ENCODE measurements around the gene POU2AF1. TPM values are rescaled to one million over a fixed set of nuclear protein-coding genes. Genes with fewer than 3 reads are reported as not detected.

POU2AF1 gene
- total and polyA plus RNA-seq, 2 of the 13 experiments (the other 11 are each of a cell fraction or from before 2014, with no cell fraction given), result 1.9 to 3.6 TPM

DNA sequence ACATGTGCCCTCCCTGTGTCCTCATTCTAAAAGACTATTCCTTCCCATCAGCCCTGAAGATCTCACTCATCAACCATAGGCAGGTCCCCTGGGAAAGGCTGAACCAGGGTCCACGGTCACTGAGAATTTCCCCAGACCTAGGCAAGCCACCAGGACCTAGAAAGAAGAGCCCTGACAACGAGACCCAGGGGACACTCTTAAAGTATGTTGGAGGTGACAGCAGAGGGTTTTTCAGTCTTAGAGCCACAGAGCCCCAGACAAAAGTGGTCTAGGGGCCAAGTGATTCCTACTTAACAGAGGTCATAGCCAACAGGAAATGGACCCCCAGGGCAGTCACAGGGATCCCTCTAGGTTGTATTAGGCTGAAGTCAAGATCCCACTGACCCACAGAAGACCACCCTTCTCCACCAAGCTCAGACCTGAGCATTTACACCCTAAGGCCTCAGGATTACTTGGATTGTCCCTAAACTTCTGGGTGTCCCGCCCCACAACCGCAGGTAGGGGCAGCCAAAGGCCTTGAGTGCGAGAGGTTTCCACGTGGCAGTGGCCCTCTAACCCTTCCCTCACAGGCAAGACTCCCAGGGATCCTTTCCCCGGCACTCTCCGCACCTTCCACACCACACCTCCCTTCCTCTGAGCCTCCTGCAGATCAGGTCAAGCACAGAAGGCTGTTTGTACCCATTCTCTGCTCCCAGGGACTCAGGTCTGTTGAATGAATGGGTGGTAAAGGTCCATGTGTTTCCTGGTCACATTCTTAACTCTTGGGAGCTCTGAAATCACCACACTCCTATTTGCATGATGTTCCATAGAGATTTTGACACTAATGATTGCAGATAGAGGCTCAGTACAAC is 12.3 kb downstream of the POU2AF1 start (continued):
- TF ChIP-seq CBX2 (IDR thresholded peaks at IDR 0.05; ENCODE audit: low read depth, low read length), result no peak
- TF ChIP-seq CBX2 (CRISPR knock-in tag; IDR thresholded peaks at IDR 0.05; ENCODE audit: low read depth), result no peak
- 0 out of 2 replicates have a peak, but pooled peaks have one; percentile 16 for TF ChIP-seq KDM6A (CRISPR knock-in tag; IDR thresholded peaks at IDR 0.05; ENCODE audit: low read depth)
- no peak for TF ChIP-seq MIXL1 (CRISPR knock-in tag; IDR thresholded peaks at IDR 0.05)
- TF ChIP-seq, protein P1, sequence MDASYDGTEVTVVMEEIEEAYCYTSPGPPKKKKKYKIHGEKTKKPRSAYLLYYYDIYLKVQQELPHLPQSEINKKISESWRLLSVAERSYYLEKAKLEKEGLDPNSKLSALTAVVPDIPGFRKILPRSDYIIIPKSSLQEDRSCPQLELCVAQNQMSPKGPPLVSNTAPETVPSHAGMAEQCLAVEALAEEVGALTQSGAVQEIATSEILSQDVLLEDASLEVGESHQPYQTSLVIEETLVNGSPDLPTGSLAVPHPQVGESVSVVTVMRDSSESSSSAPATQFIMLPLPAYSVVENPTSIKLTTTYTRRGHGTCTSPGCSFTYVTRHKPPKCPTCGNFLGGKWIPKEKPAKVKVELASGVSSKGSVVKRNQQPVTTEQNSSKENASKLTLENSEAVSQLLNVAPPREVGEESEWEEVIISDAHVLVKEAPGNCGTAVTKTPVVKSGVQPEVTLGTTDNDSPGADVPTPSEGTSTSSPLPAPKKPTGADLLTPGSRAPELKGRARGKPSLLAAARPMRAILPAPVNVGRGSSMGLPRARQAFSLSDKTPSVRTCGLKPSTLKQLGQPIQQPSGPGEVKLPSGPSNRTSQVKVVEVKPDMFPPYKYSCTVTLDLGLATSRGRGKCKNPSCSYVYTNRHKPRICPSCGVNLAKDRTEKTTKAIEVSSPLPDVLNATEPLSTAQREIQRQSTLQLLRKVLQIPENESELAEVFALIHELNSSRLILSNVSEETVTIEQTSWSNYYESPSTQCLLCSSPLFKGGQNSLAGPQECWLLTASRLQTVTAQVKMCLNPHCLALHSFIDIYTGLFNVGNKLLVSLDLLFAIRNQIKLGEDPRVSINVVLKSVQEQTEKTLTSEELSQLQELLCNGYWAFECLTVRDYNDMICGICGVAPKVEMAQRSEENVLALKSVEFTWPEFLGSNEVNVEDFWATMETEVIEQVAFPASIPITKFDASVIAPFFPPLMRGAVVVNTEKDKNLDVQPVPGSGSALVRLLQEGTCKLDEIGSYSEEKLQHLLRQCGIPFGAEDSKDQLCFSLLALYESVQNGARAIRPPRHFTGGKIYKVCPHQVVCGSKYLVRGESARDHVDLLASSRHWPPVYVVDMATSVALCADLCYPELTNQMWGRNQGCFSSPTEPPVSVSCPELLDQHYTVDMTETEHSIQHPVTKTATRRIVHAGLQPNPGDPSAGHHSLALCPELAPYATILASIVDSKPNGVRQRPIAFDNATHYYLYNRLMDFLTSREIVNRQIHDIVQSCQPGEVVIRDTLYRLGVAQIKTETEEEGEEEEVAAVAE (CRISPR knock-in tag; IDR thresholded peaks at IDR 0.05; ENCODE audit: borderline replicate concordance), result no peak
- no peak for TF ChIP-seq ZNF552 (CRISPR knock-in tag; IDR thresholded peaks at IDR 0.05; ENCODE audit: borderline replicate concordance)
- TF ChIP-seq, protein P2, sequence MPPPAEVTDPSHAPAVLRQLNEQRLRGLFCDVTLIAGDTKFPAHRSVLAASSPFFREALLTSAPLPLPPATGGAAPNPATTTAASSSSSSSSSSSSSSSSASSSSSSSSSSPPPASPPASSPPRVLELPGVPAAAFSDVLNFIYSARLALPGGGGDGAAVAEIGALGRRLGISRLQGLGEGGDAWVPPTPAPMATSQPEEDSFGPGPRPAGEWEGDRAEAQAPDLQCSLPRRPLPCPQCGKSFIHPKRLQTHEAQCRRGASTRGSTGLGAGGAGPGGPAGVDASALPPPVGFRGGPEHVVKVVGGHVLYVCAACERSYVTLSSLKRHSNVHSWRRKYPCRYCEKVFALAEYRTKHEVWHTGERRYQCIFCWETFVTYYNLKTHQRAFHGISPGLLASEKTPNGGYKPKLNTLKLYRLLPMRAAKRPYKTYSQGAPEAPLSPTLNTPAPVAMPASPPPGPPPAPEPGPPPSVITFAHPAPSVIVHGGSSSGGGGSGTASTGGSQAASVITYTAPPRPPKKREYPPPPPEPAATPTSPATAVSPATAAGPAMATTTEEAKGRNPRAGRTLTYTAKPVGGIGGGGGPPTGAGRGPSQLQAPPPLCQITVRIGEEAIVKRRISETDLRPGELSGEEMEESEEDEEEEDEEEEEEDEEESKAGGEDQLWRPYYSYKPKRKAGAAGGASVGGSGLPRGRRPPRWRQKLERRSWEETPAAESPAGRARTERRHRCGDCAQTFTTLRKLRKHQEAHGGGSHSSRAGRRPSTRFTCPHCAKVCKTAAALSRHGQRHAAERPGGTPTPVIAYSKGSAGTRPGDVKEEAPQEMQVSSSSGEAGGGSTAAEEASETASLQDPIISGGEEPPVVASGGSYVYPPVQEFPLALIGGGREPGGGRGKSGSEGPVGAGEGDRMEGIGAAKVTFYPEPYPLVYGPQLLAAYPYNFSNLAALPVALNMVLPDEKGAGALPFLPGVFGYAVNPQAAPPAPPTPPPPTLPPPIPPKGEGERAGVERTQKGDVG (CRISPR knock-in tag; IDR thresholded peaks at IDR 0.05; ENCODE audit: borderline replicate concordance), result peak; percentile 63; the same call in 1 of the 2 replicates
- TF ChIP-seq ZNF629 (CRISPR knock-in tag; conservative IDR thresholded peaks at IDR 0.05), result 0 out of 2 replicates have a peak, but pooled peaks have one; percentile 6
- TF ChIP-seq KDM3A (CRISPR knock-in tag; IDR thresholded peaks at IDR 0.05; ENCODE audit: low read depth), result no peak
- TF ChIP-seq, protein P3, sequence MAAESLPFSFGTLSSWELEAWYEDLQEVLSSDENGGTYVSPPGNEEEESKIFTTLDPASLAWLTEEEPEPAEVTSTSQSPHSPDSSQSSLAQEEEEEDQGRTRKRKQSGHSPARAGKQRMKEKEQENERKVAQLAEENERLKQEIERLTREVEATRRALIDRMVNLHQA (CRISPR knock-in tag; IDR thresholded peaks at IDR 0.05), result no peak
- 0 out of 2 replicates have a peak, but pooled peaks have one; percentile 14 for TF ChIP-seq ZC3H4 (CRISPR knock-in tag; IDR thresholded peaks at IDR 0.05; ENCODE audit: borderline replicate concordance)
- TF ChIP-seq ZNF605 (CRISPR knock-in tag; IDR thresholded peaks at IDR 0.05), result no peak
- TF ChIP-seq KLF13 (CRISPR knock-in tag; IDR thresholded peaks at IDR 0.05), result no peak
- TF ChIP-seq, protein P4, sequence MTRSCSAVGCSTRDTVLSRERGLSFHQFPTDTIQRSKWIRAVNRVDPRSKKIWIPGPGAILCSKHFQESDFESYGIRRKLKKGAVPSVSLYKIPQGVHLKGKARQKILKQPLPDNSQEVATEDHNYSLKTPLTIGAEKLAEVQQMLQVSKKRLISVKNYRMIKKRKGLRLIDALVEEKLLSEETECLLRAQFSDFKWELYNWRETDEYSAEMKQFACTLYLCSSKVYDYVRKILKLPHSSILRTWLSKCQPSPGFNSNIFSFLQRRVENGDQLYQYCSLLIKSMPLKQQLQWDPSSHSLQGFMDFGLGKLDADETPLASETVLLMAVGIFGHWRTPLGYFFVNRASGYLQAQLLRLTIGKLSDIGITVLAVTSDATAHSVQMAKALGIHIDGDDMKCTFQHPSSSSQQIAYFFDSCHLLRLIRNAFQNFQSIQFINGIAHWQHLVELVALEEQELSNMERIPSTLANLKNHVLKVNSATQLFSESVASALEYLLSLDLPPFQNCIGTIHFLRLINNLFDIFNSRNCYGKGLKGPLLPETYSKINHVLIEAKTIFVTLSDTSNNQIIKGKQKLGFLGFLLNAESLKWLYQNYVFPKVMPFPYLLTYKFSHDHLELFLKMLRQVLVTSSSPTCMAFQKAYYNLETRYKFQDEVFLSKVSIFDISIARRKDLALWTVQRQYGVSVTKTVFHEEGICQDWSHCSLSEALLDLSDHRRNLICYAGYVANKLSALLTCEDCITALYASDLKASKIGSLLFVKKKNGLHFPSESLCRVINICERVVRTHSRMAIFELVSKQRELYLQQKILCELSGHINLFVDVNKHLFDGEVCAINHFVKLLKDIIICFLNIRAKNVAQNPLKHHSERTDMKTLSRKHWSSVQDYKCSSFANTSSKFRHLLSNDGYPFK (CRISPR knock-in tag; IDR thresholded peaks at IDR 0.05; ENCODE audit: borderline replicate concordance), result 0 out of 2 replicates have a peak, but pooled peaks have one; percentile 61
- TF ChIP-seq SP4 (CRISPR knock-in tag; IDR thresholded peaks at IDR 0.05), result peak; percentile 19; the same call in 1 of the 2 replicates
- no peak for TF ChIP-seq ZNF879 (CRISPR knock-in tag; IDR thresholded peaks at IDR 0.05)
- 0 out of 2 replicates have a peak, but pooled peaks have one; percentile 14 for TF ChIP-seq SATB2 (CRISPR knock-in tag; IDR thresholded peaks at IDR 0.05)
- TF ChIP-seq HMG20B (CRISPR knock-in tag; conservative IDR thresholded peaks at IDR 0.05), result no peak
- TF ChIP-seq BRCA1 (CRISPR knock-in tag; IDR thresholded peaks at IDR 0.05), result no peak
